RPMI7951 (cell line): Measurements from ENCODE around the gene MRPL41. TPM values are rescaled to one million over a fixed set of nuclear protein-coding genes. Genes with fewer than 3 reads are reported as not detected.
"Not testable (repeated sequence)": the region's sequence is repeated elsewhere in the genome, so short reads cannot be mapped to it uniquely, and the experiment has no call there.

Experiments used
- DNase-seq: peaks from one replicate; pipeline ENCODE4 v3.0.0-alpha.2; 2012; ENCODE audit warnings: low read depth
- total RNA-seq: library from RNA; depleted of rRNA; stranded (reverse); fragments of >200 nt; shearing (Covaris generic); gene quantifications from 2 replicates; pipeline ENCODE4 v1.2.3, GENCODE V29; 2014

Gene MRPL41
- total RNA-seq, 1 experiment from 2014 or later: 66.7 TPM

GRCh38 chr9:137521405-137521985, 30.2 kb upstream of the MRPL41 start:
- no peak for DNase-seq

GRCh38 chr9:137522746-137523455, 28.8 kb upstream of the MRPL41 start:
- DNase-seq: no peak

GRCh38 chr9:137524161-137524980, 27.3 kb upstream of the MRPL41 start:
- no peak for DNase-seq

- DNase-seq: no peak
These were observed 26.7 kb upstream of the MRPL41 start for GRCh38 chr9:137524981-137525317.

- DNase-seq: no peak
These were observed 21.3 kb upstream of the MRPL41 start for GRCh38 chr9:137530331-137530730.

GRCh38 chr9:137531099-137531765, 20.4 kb upstream of the MRPL41 start:
- no peak for DNase-seq

GRCh38 chr9:137532891-137533468, 18.7 kb upstream of the MRPL41 start:
- not testable (repeated sequence) for DNase-seq

- DNase-seq: peak; percentile 57
These were observed 17.2 kb upstream of the MRPL41 start for GRCh38 chr9:137534256-137535119.

- no peak for DNase-seq
These were observed 16.6 kb upstream of the MRPL41 start for GRCh38 chr9:137535120-137535428.

GRCh38 chr9:137536594-137537131, 15.0 kb upstream of the MRPL41 start:
- DNase-seq: not testable (repeated sequence)

GRCh38 chr9:137538058-137538457, 13.6 kb upstream of the MRPL41 start:
- no peak for DNase-seq

- no peak for DNase-seq
These were observed 11.1 kb upstream of the MRPL41 start for GRCh38 chr9:137540536-137540935.

GRCh38 chr9:137542486-137542885, 9.2 kb upstream of the MRPL41 start:
- no peak for DNase-seq

- DNase-seq: no peak
These were observed 8.3 kb upstream of the MRPL41 start for GRCh38 chr9:137543237-137543963.

GRCh38 chr9:137544176-137544760, 7.4 kb upstream of the MRPL41 start:
- DNase-seq: no peak

GRCh38 chr9:137545123-137545522, 6.6 kb upstream of the MRPL41 start:
- DNase-seq: no peak

- DNase-seq: no peak
These were observed 3.8 kb upstream of the MRPL41 start for GRCh38 chr9:137547687-137548543.

GRCh38 chr9:137550231-137550621, 1.5 kb upstream of the MRPL41 start, which contains the start of gene PNPLA7:
Gene PNPLA7 (minus strand): TSS chr9:137550402. CDS start chr9:137550197, 205 bp downstream.
- DNase-seq: peak; percentile 67

GRCh38 chr9:137550958-137551263, 768 bp upstream of the MRPL41 start:
- DNase-seq: not testable (repeated sequence)
